AG10803 (cell line): ENCODE results near the gene TMEM204.
"Not testable (repeated sequence)": the region's sequence is repeated elsewhere in the genome, so short reads cannot be mapped to it uniquely, and the experiment has no call there.

Experiments
- DNase-seq: peaks from one replicate; pipeline ENCODE4 v3.0.0; 2010; ENCODE audit warnings: low read depth
- H3K4me3 ChIP-seq: 2 replicates; pipeline ENCODE4 v1.5.1; 2011; ENCODE audit warnings: mild to moderate bottlenecking, low read length, control low read depth
- TF ChIP-seq, protein P1 (sequence below): conservative IDR thresholded peaks from 2 replicates; pipeline ENCODE4 v1.5.1; 2011; ENCODE audit warnings: mild to moderate bottlenecking, low read length, control low read depth, inconsistent platforms

Gene TMEM204

GRCh38 chr16:1583180-1583579 lies 49.7 kb downstream of the TMEM204 start:
- no peak overlapping the region for H3K4me3 ChIP-seq
- no peak for DNase-seq
- TF ChIP-seq, protein P1, sequence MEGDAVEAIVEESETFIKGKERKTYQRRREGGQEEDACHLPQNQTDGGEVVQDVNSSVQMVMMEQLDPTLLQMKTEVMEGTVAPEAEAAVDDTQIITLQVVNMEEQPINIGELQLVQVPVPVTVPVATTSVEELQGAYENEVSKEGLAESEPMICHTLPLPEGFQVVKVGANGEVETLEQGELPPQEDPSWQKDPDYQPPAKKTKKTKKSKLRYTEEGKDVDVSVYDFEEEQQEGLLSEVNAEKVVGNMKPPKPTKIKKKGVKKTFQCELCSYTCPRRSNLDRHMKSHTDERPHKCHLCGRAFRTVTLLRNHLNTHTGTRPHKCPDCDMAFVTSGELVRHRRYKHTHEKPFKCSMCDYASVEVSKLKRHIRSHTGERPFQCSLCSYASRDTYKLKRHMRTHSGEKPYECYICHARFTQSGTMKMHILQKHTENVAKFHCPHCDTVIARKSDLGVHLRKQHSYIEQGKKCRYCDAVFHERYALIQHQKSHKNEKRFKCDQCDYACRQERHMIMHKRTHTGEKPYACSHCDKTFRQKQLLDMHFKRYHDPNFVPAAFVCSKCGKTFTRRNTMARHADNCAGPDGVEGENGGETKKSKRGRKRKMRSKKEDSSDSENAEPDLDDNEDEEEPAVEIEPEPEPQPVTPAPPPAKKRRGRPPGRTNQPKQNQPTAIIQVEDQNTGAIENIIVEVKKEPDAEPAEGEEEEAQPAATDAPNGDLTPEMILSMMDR, result no peak

DNA sequence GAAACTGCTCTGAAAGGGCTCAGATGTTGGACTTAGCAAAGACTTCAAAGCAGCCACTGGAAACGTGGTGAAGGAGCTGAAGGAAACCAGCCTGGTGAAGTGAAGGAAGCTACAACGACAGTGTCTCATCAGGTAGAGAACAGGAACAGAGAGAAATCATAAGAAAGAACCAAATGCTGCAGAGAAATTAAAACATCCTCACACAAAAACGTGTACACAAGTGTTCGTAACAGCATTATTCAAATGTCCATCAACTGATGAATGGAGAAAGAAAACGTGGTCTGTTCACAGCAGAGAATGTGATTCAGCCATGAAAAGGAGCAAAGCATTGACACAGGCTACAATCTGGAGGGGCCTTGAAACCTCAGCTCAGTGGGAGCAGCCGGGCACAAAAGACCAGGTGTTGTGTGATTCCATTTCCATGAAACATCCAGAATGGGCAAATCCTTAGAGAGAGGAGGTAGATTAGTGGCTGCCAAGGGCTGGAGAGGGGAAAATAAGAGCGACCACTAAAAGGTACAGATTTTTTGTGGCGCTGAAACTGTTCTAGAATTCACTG lies 51.5 kb downstream of the TMEM204 start:
- TF ChIP-seq, protein P1, result no peak
- no peak for DNase-seq
- H3K4me3 ChIP-seq, result no peak overlapping the region

GRCh38 chr16:1590366-1590765 lies 56.9 kb downstream of the TMEM204 start:
- TF ChIP-seq, protein P1, result no peak
- no peak overlapping the region for H3K4me3 ChIP-seq
- no peak for DNase-seq

DNA sequence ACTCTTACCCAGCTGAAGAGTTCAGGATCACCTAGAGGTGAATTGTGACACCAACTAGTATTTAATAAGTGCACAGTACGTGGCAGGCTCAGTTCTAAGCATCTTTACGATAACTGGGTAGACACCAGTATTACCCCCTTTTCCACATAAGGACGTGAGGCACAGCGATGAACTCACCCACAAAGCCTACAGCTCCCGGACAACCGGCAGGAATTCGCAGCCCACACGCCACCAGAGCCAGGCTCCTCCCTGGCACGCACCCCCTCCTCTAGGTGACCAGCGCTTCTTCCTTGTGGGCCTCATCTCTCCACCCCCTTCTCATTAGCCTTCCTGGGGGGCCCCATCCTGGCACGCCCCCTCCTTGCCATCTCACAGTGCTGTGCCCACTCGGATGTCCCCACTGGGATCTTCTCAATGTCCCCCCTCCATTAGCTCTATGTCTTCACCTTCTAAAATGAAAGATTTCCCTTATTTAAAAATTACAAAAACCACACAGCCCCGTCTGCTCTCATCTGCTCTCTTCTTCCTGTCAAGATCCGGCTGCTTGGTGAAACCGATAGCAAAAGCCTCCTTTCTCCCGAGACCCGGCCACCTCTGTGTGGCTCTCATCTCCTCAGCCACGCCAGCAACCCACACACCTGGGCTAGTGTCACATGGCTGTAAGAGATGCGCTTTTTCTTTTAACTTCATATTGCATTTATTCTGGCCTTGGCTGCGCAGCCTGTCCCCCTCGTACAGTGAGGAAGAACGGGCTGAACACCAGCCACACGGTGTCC lies 57.7 kb downstream of the TMEM204 start:
- no peak overlapping the region for H3K4me3 ChIP-seq
- DNase-seq, result no peak
- TF ChIP-seq, protein P1, result no peak

DNA sequence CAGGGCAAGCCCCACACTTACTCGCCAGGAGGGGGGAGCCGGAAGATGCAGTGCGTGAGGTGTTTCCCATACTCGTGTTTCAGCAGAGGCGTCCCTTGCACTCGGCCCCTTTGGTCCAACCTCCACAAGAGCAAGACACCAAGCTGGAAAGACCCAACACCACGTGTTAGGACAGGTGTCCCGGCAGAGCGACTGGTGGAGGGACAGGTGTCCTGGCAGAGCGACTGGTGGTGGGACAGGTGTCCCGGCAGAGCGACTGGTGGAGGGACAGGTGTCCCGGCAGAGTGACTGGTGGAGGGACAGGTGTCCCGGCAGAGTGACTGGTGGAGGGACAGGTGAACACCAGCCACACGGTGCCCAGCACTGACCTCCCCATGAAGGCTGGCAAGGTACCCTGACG lies 59.0 kb downstream of the TMEM204 start:
- no peak for DNase-seq
- TF ChIP-seq, protein P1, result no peak
- no peak overlapping the region for H3K4me3 ChIP-seq

DNA sequence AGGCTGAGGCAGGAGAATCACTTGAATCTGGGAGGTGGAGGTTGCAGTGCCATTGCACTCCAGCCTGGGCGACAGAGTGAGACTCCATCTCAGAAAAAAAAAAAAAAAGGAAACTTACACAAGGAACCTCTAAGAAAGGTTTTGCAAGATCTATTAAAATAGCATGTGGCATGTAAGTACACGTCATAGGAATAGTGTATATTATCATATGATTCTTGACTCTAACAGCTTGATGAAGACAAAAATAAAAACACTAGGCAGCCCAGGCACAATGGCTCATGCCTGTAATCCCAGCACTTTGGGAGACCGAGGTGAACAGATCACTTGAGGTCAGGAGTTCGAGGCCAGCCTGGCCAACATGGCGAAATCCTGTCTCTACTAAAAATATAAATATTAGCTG lies 62.0 kb downstream of the TMEM204 start:
- DNase-seq, H3K4me3 ChIP-seq: not testable (repeated sequence)

DNA sequence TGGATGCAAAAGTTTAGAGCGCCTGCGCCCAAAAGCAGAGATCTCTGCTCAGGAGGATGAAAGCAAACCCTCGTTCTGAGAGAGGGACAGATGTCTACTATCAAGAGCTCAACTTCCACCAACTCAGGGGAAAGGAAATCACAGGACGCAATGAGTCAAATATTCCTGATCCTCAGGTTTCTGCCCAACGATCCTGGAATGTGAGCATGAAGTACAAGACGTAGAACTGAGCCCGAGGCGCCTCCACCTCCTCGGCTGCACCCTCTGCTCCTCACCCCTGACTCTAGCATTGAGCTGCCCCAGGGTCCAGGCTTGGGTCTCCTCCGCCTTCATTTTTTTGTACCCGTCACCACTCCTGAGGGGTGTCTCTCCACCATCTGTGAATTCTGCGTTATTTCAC lies 63.0 kb downstream of the TMEM204 start:
- no peak overlapping the region for H3K4me3 ChIP-seq
- no peak for DNase-seq
- TF ChIP-seq, protein P1, result no peak
